ENCODE data around the gene KLK7. TPM values are rescaled to one million over a fixed set of nuclear protein-coding genes. Genes with fewer than 3 reads are reported as not detected.

The KLK7 gene
- total and polyA plus RNA-seq, 8 donors: 0.08 to 0.55 (median 0.08) TPM; not detected in 4

GRCh38 chr19:50928831-50929230 is 54.9 kb downstream of the KLK7 start:
- DNase-seq: no peak
- no peak overlapping the region for H3K4me3 ChIP-seq
- no peak for ATAC-seq
- peaks cover 0 to 2% of the 10 kb centered on the region in 2 donors for H3K4me1 ChIP-seq
- intact Hi-C loops (cut with DNase I): no loop called here
- no peaks in the 10 kb centered on the region for H3K36me3 ChIP-seq
- no peak for TF ChIP-seq CTCF (IDR thresholded peaks at IDR 0.05)
- H3K27me3 ChIP-seq: peaks cover 0 to 61% of the 10 kb centered on the region in 2 donors
- H3K9me3 ChIP-seq: no peaks in the 10 kb centered on the region
- no peak overlapping the region for H3K27ac ChIP-seq

Other genes with a start within 250 kb of the KLK7 start
- not detected for gene GPR32, start 213.5 kb downstream of the KLK7 start, total RNA-seq
- not detected for gene GPR32, start 213.5 kb downstream of the KLK7 start, polyA plus RNA-seq (ENCODE audit: insufficient read length in 6 of 6)
- not detected for gene ACP4, start 193.5 kb downstream of the KLK7 start, total RNA-seq
- gene ACP4, start 193.5 kb downstream of the KLK7 start, polyA plus RNA-seq (ENCODE audit: insufficient read length in 6 of 6): under 1 TPM in 4 of 6 donors, not detected in 2; 0.12 to 0.42 (median 0.16) TPM
- gene KLK1, start 160.1 kb downstream of the KLK7 start, total RNA-seq: under 1 TPM; 0.41 to 0.76 TPM
- under 1 TPM; 0.29 to 0.75 (median 0.60) TPM for gene KLK1, start 160.1 kb downstream of the KLK7 start, polyA plus RNA-seq (ENCODE audit: insufficient read length in 6 of 6)
- not detected for gene KLK15, start 150.3 kb downstream of the KLK7 start, total RNA-seq
- gene KLK15, start 150.3 kb downstream of the KLK7 start, polyA plus RNA-seq (ENCODE audit: insufficient read length in 6 of 6): not detected
- not detected for gene KLK3, start 129.0 kb downstream of the KLK7 start, total RNA-seq
- not detected for gene KLK3, start 129.0 kb downstream of the KLK7 start, polyA plus RNA-seq (ENCODE audit: insufficient read length in 6 of 6)
- gene KLK2, start 110.5 kb downstream of the KLK7 start, total RNA-seq: not detected
- gene KLK2, start 110.5 kb downstream of the KLK7 start, polyA plus RNA-seq (ENCODE audit: insufficient read length in 6 of 6): not detected
- not detected for gene KLK4, start 72.5 kb downstream of the KLK7 start, total RNA-seq
- not detected for gene KLK4, start 72.5 kb downstream of the KLK7 start, polyA plus RNA-seq (ENCODE audit: insufficient read length in 6 of 6)
- gene KLK5, start 30.9 kb downstream of the KLK7 start, total RNA-seq: under 1 TPM in 1 of 2 donors, not detected in 1; 0.52 TPM
- under 1 TPM; 0.21 to 0.99 (median 0.40) TPM for gene KLK5, start 30.9 kb downstream of the KLK7 start, polyA plus RNA-seq (ENCODE audit: insufficient read length in 6 of 6)
- gene KLK6, start 14.3 kb downstream of the KLK7 start, total RNA-seq: not detected
- gene KLK6, start 14.3 kb downstream of the KLK7 start, polyA plus RNA-seq (ENCODE audit: insufficient read length in 6 of 6): under 1 TPM; 0.15 to 0.47 (median 0.29) TPM
- gene KLK8, start 17.7 kb upstream of the KLK7 start, total RNA-seq: not detected
- gene KLK8, start 17.7 kb upstream of the KLK7 start, polyA plus RNA-seq (ENCODE audit: insufficient read length in 6 of 6): under 1 TPM in 1 of 6 donors, not detected in 5; 0.24 TPM
- 1 to 10 TPM; 1.3 to 3.4 TPM for gene KLK10, start 35.8 kb upstream of the KLK7 start, total RNA-seq
- 1 to 10 TPM in 2 of 6 donors, under 1 TPM in 4; 0.35 to 2.1 (median 0.68) TPM for gene KLK10, start 35.8 kb upstream of the KLK7 start, polyA plus RNA-seq (ENCODE audit: insufficient read length in 6 of 6)
- gene KLK11, start 42.7 kb upstream of the KLK7 start, total RNA-seq: 1 to 10 TPM; 3.6 to 7.2 TPM
- 1 to 10 TPM; 1.6 to 5.3 (median 3.2) TPM for gene KLK11, start 42.7 kb upstream of the KLK7 start, polyA plus RNA-seq (ENCODE audit: insufficient read length in 6 of 6)
- under 1 TPM in 1 of 2 donors, not detected in 1; 0.39 TPM for gene KLK12, start 51.1 kb upstream of the KLK7 start, total RNA-seq
- gene KLK12, start 51.1 kb upstream of the KLK7 start, polyA plus RNA-seq (ENCODE audit: insufficient read length in 6 of 6): 1 to 10 TPM in 2 of 6 donors, under 1 TPM in 4; 0.31 to 1.3 (median 0.65) TPM
- gene KLK13, start 81.2 kb upstream of the KLK7 start, total RNA-seq: 1 to 10 TPM in 1 of 2 donors, under 1 TPM in 1; 0.38 to 1.8 TPM
- under 1 TPM; 0.16 to 0.56 (median 0.22) TPM for gene KLK13, start 81.2 kb upstream of the KLK7 start, polyA plus RNA-seq (ENCODE audit: insufficient read length in 6 of 6)
- gene KLK14, start 99.0 kb upstream of the KLK7 start, total RNA-seq: under 1 TPM; 0.26 to 0.37 TPM
- gene KLK14, start 99.0 kb upstream of the KLK7 start, polyA plus RNA-seq (ENCODE audit: insufficient read length in 6 of 6): under 1 TPM in 4 of 6 donors, not detected in 2; 0.17 to 0.45 (median 0.23) TPM
- 1 to 10 TPM; 7.4 to 9.9 TPM for gene CTU1, start 124.5 kb upstream of the KLK7 start, total RNA-seq
- gene CTU1, start 124.5 kb upstream of the KLK7 start, polyA plus RNA-seq (ENCODE audit: insufficient read length in 6 of 6): 1 to 10 TPM; 1.6 to 3.7 (median 2.3) TPM
- gene SIGLEC9, start 141.0 kb upstream of the KLK7 start, total RNA-seq: 10 to 100 TPM in 1 of 2 donors, 1 to 10 TPM in 1; 8.0 to 46.5 TPM
- gene SIGLEC9, start 141.0 kb upstream of the KLK7 start, polyA plus RNA-seq (ENCODE audit: insufficient read length in 6 of 6): 1 to 10 TPM in 3 of 6 donors, under 1 TPM in 3; 0.63 to 1.7 (median 1.1) TPM
- gene SIGLEC7, start 158.4 kb upstream of the KLK7 start, total RNA-seq: 10 to 100 TPM in 1 of 2 donors, 1 to 10 TPM in 1; 7.3 to 10.4 TPM
- under 1 TPM; 0.63 to 0.91 (median 0.76) TPM for gene SIGLEC7, start 158.4 kb upstream of the KLK7 start, polyA plus RNA-seq (ENCODE audit: insufficient read length in 6 of 6)
- gene CD33, start 241.2 kb upstream of the KLK7 start, total RNA-seq: 10 to 100 TPM; 15.7 to 26.4 TPM
- gene CD33, start 241.2 kb upstream of the KLK7 start, polyA plus RNA-seq (ENCODE audit: insufficient read length in 6 of 6): 1 to 10 TPM; 3.3 to 4.5 (median 4.1) TPM